GM23338 (cell line): ENCODE data around the gene FRAT1.

ENCODE experiments used
- EZH2phosphoT487 ChIP-seq: fragments of 200-600 bp; sonication (generic); IDR thresholded peaks from one replicate; pipeline ENCODE4 v1.8.1; 2018; ENCODE audit warnings: antibody characterized with exemption; ENCODE audit not compliant: unreplicated experiment
- POLR2AphosphoS5 ChIP-seq: IDR thresholded peaks from 2 replicates; pipeline ENCODE4 v1.6.1; 2016; ENCODE audit warnings: antibody characterized with exemption, low read depth
- TF ChIP-seq, protein P1 (sequence below): IDR thresholded peaks from one replicate; pipeline ENCODE4 v1.6.1; 2018; ENCODE audit warnings: antibody characterized with exemption; ENCODE audit not compliant: unreplicated experiment

- TF ChIP-seq, protein P1, sequence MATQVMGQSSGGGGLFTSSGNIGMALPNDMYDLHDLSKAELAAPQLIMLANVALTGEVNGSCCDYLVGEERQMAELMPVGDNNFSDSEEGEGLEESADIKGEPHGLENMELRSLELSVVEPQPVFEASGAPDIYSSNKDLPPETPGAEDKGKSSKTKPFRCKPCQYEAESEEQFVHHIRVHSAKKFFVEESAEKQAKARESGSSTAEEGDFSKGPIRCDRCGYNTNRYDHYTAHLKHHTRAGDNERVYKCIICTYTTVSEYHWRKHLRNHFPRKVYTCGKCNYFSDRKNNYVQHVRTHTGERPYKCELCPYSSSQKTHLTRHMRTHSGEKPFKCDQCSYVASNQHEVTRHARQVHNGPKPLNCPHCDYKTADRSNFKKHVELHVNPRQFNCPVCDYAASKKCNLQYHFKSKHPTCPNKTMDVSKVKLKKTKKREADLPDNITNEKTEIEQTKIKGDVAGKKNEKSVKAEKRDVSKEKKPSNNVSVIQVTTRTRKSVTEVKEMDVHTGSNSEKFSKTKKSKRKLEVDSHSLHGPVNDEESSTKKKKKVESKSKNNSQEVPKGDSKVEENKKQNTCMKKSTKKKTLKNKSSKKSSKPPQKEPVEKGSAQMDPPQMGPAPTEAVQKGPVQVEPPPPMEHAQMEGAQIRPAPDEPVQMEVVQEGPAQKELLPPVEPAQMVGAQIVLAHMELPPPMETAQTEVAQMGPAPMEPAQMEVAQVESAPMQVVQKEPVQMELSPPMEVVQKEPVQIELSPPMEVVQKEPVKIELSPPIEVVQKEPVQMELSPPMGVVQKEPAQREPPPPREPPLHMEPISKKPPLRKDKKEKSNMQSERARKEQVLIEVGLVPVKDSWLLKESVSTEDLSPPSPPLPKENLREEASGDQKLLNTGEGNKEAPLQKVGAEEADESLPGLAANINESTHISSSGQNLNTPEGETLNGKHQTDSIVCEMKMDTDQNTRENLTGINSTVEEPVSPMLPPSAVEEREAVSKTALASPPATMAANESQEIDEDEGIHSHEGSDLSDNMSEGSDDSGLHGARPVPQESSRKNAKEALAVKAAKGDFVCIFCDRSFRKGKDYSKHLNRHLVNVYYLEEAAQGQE = no peak
- TF ChIP-seq EZH2phosphoT487 (no peak), POLR2AphosphoS5 (no peak)
Measured at GRCh38 chr10:97363071-97363470, 44.0 kb downstream of the FRAT1 start.
